ENCODE results near the gene GNL1.

The GNL1 gene

GRCh38 chr6:30589754-30590358, 33.6 kb upstream of the GNL1 start:
- no peak for DNase-seq (ENCODE audit: low read depth in 1 of 2, low spot score in 1 of 2)
- Histone ChIP-seq H3K4me3 (replicated peaks; ENCODE audit: insufficient read depth, low read length) (no peak overlapping the region), H3K27me3 (ENCODE audit: insufficient read depth, poor library complexity, severe bottlenecking) (no peaks in the 10 kb centered on the region), H3K27ac (replicated peaks) (no peak overlapping the region)
- TF ChIP-seq GABPA (IDR thresholded peaks at IDR 0.05; ENCODE audit: low read depth) = no peak
- TF ChIP-seq POLR2AphosphoS5 (IDR thresholded peaks at IDR 0.05; ENCODE audit: low read depth) = no peak
- no peak for TF ChIP-seq CTCF (IDR thresholded peaks at IDR 0.05; ENCODE audit: insufficient read depth, low read length)
- no peak for TF ChIP-seq SPI1 (IDR thresholded peaks at IDR 0.05; ENCODE audit: borderline replicate concordance, low read depth)
- TF ChIP-seq REST (IDR thresholded peaks at IDR 0.05; ENCODE audit: insufficient replicate concordance, low read depth) = no peak

GRCh38 chr6:30583921-30584320, 27.6 kb upstream of the GNL1 start:
- Histone ChIP-seq H3K27me3 (ENCODE audit: insufficient read depth, poor library complexity, severe bottlenecking) (no peaks in the 10 kb centered on the region), H3K4me3 (replicated peaks; ENCODE audit: insufficient read depth, low read length) (no peak overlapping the region), H3K27ac (replicated peaks) (no peak overlapping the region)
- TF ChIP-seq GABPA (IDR thresholded peaks at IDR 0.05; ENCODE audit: low read depth) = no peak
- TF ChIP-seq SPI1 (IDR thresholded peaks at IDR 0.05; ENCODE audit: borderline replicate concordance, low read depth) = no peak
- TF ChIP-seq CTCF (IDR thresholded peaks at IDR 0.05; ENCODE audit: insufficient read depth, low read length) = no peak
- no peak for TF ChIP-seq REST (IDR thresholded peaks at IDR 0.05; ENCODE audit: insufficient replicate concordance, low read depth)
- TF ChIP-seq POLR2AphosphoS5 (IDR thresholded peaks at IDR 0.05; ENCODE audit: low read depth) = no peak
- no peak for DNase-seq (ENCODE audit: low read depth in 1 of 2, low spot score in 1 of 2)

- H3K4me3 ChIP-seq (replicated peaks; ENCODE audit: insufficient read depth, low read length) = no peak overlapping the region
- H3K27ac ChIP-seq (replicated peaks) = no peak overlapping the region
- no peaks in the 10 kb centered on the region for H3K27me3 ChIP-seq (ENCODE audit: insufficient read depth, poor library complexity, severe bottlenecking)
- TF ChIP-seq POLR2AphosphoS5 (IDR thresholded peaks at IDR 0.05; ENCODE audit: low read depth) = no peak
- no peak for TF ChIP-seq CTCF (IDR thresholded peaks at IDR 0.05; ENCODE audit: insufficient read depth, low read length)
- no peak for TF ChIP-seq GABPA (IDR thresholded peaks at IDR 0.05; ENCODE audit: low read depth)
- TF ChIP-seq SPI1 (IDR thresholded peaks at IDR 0.05; ENCODE audit: borderline replicate concordance, low read depth) = no peak
- no peak for TF ChIP-seq REST (IDR thresholded peaks at IDR 0.05; ENCODE audit: insufficient replicate concordance, low read depth)
- DNase-seq (ENCODE audit: low read depth in 1 of 2, low spot score in 1 of 2) = no peak
Observed at GRCh38 chr6:30578051-30578450, 21.8 kb upstream of the GNL1 start.
